ENCODE results near the gene CNKSR1.

DNA sequence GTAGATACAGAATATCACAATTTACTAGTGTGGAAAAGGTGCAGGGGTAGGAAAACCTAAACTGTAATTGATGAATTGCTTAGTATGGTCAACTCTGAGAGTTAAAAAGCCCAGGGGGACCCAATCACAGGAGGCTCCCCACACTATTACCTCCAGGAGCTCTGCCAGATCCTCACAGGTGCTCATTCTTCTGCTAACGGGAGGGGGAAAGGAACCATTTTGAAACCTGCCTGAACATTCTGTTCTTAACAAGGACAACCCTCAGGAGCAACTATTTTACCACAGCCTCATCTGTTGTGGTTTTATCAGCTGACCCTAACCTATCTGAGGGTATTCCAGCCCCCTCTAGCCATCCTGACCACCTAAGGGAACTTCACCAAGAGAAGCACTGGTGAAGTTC lies 46.6 kb upstream of the CNKSR1 start:
- TF ChIP-seq JUND (CRISPR knock-in tag; IDR thresholded peaks at IDR 0.05) (no peak), EZH2 (conservative IDR thresholded peaks at IDR 0.05; ENCODE audit: low read depth, low read length) (no peak), FOXA1 (IDR thresholded peaks at IDR 0.05) (no peak), FOXA1 (CRISPR knock-in tag; IDR thresholded peaks at IDR 0.05) (no peak), MXI1 (IDR thresholded peaks at IDR 0.05; ENCODE audit: borderline replicate concordance, low read depth, low read length) (no peak)

All from HepG2 (cell line).